GM19463 (cell line): Measurements from ENCODE around the gene NHLH1.
"Not testable (repeated sequence)": the region's sequence is repeated elsewhere in the genome, so short reads cannot be mapped to it uniquely, and the experiment has no call there.

Source experiments
- ATAC-seq: cut with Tn5 transposase; IDR thresholded peaks from one replicate; pipeline ENCODE4 v1.9.1; 2021; ENCODE audit warnings: mild to moderate bottlenecking, moderate library complexity; ENCODE audit not compliant: unreplicated experiment

The NHLH1 gene

DNA sequence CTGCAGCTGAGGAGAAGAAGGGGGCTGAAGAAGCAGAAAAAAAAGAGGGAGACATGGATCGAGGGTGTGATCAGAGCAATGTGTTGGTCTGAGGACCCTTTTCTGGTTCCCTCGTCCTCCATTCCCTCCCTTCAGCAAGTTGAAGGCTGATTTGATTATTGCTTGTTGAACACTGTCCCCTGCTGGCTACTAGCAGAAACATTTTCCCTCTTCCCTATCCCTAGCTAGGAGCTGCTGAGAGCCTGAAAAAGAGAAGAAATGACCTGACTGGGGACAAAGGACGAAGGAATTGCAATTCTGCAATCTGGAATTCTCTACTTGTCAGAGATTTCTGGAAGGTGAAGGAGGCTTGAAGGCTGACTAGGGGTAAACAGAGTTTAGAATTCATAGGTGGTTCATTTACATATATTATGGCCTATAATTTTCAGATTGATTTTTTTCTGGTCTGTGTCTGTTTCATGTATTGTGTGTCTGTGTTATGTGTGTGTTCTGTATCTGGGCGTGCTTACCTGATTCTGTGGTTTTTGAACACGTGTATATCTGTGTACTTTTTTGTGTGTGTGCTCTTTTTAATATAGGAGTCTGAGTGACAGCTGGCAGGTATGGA lies 9.8 kb downstream of the NHLH1 start:
- peak; percentile 63 for ATAC-seq

DNA sequence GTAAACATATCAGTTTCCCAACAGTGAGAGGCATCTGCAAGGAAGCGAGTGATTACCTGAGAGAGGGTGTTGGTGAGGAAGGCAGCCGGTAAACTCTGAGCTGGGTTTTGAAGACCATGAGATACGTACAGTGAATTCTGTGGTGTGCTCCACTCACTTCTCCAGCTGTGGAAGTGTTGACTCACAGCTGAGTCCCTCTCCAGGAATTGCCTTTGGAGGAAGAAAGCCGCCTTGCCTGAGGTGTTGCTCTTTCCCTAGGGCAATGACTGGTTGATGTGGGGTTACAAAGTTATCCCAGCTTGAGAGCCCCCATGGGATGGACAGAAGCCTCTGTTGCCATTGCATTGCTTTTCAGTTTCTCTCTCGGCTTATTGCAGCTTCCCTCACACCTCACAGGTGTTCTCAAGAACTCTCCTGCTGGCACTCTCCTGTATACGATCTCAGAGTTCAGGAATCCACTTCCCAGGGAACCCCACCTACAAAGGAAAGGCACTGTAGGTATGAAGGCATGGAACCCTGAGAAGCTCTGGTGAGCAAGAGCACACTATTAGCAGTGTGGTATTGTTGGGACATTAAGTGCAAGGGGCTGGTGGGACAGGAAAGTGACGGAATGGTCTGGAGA lies 10.8 kb downstream of the NHLH1 start:
- ATAC-seq, result no peak

DNA sequence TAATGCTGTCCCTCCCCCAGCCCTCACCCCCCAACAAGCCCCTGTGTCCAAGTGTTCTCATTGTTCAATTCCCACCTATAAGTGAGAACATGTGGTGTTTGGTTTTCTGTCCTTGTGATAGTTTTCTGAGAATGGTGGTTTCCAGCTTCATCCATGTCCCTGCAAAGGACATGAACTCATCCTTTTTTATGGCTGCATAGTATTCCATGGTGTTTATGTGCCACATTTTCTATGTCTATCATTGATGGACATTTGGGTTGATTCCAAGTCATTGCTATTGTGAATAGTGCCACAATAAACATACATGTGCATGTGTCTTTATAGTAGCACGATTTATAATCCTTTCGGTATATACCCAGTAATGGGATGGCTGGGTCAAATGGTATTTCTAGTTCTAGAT lies 17.9 kb downstream of the NHLH1 start:
- not testable (repeated sequence) for ATAC-seq

DNA sequence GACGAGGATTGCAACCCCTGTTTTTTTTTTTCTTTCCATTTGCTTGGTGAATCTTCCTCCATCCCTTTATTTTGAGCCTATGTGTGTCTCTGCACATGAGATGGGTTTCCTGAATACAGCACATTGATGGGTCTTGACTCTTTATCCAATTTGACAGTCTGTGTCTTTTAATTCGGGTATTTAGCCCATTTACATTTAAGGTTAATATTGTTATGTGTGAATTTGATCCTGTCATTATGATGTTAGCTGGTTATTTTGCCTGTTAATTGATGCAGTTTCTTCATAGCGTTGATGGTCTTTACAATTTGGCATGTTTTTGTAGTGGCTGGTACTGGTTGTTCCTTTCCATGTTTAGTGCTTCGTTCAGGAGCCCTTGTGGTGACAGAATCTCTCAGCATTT lies 21.5 kb downstream of the NHLH1 start:
- ATAC-seq, result not testable (repeated sequence)

DNA sequence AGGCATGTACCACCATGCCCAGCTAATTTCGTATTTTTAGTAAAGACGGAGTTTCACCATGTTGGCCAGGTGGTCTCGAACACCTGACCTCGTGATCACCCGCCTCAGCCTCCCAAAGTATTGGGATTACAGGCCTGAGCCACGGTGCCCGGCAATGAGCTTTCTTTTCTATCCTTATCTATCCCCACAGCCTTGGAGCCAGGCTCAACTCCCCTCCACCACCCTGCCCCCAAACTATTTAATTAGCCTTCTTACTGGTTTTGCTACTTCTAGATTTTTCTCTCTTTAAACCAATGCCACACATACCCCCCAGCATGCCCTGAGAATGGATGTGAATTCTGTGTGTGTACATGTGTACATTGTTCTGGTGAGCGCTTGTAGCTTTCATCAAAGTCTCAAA lies 27.8 kb downstream of the NHLH1 start:
- no peak for ATAC-seq

DNA sequence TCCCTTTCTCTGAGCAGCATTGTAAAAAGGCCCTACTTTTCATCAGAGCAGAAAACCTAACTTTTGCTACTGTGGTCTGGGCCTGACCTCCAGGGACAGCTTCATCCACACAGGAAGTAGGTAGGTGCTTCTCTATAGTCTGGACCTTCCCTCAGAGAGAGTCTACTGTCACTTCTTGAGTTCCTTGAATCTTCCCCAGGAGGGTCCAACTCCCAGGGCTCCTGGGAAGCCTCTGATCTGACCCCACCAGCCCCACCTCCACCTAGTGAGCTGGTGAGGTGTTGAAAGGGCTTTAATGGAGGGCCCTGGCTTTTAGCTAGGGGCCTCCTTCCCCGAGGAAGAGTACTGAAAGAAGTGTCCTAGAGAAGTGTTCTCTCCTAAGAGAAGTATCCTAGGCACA lies 30.8 kb downstream of the NHLH1 start:
- ATAC-seq, result no peak

DNA sequence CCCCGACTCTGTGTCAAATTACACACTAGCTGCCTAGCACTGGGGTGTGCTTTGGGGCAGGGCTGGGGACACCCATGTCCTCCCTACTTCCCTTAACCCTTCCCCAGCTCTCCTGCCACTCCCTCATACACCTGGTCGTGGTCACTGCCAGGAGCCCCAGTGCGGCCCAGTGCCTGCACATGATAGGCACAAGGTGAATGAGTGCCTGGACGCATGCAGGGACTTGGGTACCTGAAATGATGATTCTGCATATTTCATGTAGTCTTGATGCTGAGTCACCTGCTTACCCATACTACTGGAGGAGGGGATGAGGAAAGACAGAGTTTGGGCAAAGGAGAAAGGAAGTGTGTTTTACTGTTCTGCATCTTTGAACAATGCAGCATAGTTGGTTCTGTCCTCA lies 32.0 kb downstream of the NHLH1 start:
- no peak for ATAC-seq

DNA sequence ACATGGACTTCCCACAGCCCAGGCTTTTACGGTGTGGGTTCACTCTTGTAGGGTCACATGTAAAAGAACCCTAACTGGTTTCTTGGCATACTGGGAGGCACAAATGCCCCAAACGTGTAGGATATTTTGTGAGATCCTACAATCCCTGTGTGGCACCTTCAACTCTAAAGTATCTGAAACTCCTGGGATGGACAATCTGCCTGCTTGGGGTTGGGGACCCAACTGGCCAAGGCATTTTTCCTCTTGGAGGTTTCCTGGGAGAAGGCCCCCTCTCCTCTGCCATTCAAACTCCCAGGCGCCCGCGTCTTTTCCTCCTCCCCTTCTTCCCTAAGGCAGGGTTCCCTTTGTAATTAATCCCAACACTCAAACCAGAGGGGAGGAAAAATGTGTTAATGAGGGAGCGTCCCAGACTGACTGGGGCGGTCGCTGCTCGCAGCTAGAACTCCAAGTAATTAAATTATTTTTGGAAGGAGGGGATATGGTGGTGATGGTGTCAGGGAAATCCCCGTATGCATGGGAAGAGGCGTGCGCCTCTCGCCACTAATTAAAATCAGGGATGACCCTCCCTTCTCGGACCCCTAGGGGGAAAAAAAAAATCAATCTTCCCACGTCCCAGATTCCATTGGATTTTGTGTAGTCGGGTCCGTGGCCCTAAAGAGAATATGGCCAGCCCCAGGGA lies 32.8 kb downstream of the NHLH1 start:
- no peak for ATAC-seq

DNA sequence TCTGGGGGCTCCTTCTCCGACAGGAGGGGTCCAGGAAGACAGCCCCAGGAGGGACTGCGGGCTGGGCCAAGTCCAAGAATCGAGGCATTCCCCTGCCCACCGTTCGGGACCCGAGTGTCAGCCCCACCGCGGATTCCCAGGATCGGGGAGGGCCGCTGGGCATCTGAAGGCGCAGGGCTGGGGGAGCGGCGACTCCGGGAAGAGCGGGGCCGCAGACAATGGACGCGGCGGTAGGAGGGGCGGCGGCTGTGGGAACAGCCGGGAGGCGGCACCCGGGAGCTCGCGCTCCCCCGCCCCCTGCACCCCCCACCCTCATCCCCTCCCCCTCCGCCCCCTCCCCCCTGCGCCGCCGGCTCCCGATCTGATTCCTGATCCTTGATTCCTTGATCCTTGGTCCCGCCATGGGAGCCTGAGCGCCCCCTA lies 33.4 kb downstream of the NHLH1 start, which contains the start of gene VANGL2:
TSS of gene VANGL2 (plus strand) at position 342 of the 423 bp plus-strand sequence. CDS start 15,274 bp downstream, outside the sequence.
- ATAC-seq, result no peak

DNA sequence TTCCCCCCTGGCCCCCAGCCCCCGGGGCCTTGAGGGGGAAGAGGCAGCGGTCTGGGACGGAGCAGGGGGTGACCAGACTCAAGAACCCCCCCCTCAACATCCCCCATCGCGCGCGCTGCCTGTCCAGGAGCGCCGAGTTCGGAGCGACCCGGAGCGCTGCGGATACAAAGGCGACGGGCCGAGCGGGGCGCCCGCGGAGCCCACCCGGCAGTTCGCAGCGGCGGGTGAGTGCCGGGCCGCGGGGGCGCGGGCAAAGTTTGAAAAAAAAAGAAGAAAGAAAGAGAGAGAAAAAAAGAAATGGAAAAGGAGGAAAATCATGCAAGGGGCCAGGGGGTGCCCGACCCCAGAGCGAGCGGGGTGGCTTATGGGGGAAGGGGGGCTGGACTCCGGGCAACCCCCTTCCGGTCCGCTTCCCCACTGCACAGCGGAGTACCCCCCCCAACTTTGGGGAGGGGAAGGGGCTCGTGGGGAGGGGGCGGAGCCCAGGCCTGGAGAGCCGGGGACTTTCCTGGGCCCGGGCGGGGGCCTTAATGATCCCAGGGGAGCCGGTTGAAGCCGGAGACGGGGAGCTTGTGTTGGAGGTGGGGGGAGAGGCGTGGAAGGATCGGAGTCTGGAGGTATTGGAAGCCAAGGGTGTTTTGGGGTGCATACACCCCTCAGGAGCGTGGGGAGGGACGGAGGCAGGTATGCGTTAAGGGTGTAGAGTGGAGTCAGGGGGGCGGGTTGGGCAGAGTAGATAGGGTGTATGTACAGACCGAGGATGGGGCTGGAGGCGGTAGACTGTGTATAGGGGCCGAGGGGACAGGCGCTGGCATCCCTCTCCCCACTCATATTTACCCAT lies 34.0 kb downstream of the NHLH1 start:
- ATAC-seq, result no peak

DNA sequence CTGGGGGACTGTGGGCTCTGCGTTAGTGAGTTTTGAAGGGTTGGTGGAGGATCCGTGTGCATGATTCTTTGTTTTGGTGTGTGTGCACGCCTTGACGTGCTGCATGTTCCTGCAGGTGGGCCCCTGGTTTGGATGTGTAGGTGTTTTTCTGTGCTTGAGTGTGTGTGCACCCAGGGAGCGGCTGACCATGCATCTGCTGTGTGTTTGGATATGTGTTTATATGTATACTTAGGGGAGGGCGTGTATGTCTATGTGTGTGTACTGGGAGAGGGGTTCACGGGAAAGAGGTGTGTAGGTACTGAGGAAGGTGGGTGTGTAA lies 34.6 kb downstream of the NHLH1 start:
- ATAC-seq, result no peak

DNA sequence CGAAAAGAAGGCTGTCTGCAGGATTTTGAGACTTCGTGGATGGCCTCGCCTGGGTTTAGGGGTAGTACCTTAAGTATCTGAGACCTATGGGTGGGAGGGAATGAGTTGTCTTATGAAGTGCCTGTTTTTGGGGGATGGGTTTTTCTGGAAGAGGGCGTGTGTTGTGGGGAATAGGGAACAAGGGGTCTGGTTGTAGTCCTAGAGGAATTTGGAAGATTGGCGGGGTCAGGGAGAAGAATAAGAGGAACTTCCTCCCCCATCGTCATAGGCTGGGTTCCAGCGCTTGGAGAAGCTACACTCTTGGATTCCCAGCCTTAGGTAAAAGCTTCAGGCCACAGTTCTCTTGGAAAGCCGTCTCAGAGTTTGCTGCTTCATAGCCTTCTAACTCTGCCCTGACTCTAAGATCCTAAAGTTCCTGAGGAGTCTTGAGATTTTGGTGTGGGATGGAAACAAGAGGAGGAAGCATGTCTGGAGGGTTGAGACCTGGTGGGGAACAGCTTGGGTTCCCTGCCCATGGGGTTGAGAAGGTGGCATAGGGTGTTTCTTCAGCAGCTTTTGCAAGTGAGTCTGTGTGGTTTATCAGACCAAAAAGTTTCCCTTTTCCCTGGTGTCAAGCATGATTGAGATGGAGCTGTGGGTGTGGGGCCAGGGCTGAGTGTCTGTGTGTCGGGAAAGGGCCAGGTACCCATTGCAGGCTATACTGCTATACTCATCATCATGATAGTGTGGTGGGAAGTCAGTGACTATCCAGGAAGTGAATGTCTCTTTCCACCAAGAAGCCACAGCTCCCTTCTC lies 35.3 kb downstream of the NHLH1 start:
- no peak for ATAC-seq

DNA sequence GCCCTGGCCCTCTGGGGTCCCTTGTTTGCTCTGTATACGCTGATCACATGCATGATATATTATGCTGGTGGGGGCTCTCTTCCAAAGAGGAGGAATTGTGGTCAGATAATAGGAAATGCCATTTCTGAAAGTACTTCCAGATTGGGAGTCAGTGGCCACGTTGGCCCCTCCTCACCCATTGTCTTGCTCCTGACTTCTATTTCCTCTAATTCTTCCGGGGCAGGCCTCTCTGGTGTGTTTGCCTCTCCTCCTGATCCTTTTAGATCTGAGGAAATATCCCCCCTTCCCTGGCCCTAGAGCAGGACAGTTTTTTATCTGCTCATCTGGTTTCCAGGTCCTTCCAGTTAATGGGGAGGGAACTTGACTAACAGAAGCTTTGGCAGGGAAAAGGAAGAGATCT lies 36.4 kb downstream of the NHLH1 start:
- no peak for ATAC-seq

DNA sequence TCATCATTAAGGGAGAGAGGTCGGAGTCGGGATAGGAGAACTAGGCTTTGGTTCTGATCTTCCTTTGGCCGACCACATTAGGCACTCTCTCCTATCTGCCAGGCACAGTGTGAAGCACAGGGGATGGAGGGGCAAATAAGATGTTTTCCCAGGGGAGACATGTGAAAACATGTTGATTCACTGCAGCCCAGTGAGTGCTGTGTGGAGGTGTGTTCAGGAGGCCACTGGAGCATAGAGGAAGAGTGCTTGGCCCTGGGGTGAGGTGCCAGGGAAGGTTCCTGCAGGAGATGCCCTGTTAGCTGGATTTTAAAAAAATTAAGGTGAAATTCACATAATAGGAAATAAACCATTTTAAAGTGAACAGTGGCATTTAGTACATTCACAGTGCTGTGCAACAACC lies 37.2 kb downstream of the NHLH1 start:
- ATAC-seq, result no peak

DNA sequence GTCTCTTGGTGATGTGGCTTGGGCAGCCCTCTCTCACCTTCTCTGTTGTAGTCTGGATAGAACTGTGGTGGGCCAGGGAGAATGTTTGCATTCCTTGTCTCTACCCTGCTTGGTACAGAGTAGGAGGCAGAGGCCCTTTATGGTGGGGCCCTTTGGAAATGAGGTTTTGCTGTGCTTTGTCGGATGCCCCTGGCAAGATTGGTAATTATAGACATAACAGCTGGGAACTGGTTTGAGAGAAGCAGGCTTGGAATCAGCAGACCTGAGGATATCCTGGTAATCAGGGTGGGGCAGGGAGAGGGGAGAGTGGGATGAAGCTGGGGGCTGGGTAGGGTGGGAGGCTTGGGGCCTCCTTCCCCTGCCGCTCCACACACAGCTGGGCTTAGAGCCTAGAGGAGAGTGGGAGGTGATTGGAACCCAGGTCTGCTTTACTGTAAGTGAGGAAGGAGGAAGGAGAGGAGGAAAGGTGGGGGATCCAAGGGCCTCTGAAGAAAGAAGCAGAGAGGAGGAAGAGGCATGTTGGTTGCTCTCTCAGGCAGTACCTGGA lies 38.5 kb downstream of the NHLH1 start:
- ATAC-seq, result no peak

DNA sequence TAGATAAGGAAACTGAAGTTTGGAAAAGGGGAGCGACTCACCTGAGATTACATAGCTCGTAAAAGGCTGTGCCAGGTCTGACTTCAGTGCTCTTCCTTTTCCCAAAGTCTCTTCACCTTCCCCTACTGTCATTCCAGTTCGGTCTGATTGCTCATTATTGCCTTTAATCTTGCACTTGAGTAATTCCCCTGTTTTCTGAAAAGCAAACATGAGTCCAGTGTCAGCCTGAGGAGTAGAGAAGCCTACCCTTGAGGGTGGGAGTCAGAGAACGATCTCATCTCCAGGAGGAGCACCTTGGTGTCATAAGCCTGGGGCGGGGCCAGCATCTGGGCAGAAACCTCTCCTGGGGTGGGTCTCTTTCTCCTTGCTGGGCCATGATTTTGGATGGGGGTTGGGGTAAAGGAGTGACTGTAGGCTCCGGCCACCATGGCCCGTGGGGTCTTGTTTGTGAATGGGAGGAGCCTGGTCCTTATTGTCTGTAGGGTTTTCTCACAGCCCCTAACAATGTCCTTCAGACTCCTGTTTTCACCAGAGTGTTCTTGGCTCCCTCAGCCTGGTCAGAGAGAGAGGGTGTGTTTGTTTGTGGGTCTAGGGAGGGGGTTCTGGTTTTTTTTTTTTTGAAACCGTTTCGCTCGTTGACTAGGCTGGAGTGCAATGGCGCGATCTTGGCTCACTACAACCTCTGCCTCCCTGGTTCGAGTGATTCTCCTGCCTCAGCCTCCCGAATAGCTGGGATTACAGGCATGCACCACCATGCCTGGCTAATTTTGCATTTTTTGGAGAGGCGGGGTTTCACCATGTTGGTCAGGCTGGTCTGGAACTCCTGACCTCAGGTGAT lies 39.5 kb downstream of the NHLH1 start:
- no peak for ATAC-seq

DNA sequence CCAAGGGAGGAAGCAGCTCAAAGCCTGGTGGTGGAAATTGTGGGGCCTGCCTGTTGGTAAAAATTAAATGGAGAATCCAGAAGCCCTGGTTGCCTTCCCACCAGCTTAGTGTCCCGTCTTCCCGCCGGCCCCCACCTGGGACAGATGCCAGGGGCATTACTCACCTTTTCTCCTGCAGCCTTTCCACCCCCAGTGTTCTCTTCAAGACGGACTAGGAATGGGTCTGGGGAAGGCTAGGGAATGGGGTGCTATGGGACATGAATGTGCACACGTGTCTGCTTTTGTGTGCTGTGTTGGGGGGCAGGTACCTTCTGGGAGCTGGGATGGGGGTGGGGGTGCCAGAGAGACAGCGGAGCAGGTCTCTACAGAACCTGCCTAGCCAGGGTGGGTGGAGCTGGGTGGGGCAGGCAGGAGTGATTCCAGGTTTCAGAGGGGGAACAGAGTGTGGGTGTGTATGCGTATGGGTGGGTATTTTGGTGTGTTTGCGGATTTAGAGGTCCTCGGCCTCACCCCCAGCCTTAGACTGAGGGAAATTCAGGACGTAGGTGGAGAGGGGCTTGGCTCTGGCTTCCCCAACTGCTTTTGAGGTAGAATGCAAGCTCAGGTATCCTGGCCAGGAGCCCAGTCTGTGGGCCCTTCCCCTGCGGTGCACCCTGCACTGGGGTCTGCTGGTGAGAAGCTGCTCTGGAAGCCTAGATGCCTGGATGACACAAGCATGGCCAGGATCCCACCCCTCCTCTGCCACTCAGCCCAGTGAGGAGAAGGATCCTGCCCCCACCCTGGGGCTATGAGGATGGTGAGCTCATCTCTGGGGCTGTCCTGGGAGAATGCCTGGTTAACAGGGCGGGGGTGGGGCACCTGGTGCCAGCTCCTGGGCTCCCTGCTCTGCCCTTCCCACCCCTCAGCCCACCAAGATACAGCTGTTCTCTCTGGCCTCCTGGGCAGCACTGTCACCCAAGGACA lies 41.2 kb downstream of the NHLH1 start:
- ATAC-seq, result no peak

DNA sequence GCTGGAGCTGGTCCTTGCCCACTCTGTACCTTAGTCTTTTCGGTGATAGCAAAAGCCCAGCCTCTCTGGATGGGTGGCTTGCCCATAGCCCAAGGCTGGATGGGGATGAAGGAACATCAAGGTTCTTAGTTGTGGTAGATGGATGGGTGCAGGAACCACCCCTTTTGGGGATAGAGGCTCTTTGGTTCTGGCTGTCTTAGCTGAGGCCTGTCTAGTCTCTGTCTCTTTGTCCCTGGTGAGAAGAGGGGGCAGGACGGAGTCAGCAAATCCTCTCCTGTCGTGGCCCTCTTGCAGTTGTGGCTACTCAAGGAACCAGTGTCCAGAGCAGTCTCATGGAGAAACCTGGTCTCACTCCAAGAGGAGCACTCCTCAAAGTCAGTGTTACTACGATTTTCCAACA lies 42.0 kb downstream of the NHLH1 start:
- ATAC-seq, result no peak
